Activated effector memory CD4-positive, alpha-beta T cell treated with anti-CD3 and anti-CD28 coated beads, Interleukin-2, amount 50 U/mL, for 16 hours (primary cell): Measurements from ENCODE around the gene HOXA1.
A peak's percentile ranks its signal among the peaks of the same experiment; 100 is the strongest.

ENCODE experiments used
- DNase-seq: peaks from one replicate; pipeline ENCODE4 v3.0.0-alpha.2; 2020

HOXA1 gene

DNA sequence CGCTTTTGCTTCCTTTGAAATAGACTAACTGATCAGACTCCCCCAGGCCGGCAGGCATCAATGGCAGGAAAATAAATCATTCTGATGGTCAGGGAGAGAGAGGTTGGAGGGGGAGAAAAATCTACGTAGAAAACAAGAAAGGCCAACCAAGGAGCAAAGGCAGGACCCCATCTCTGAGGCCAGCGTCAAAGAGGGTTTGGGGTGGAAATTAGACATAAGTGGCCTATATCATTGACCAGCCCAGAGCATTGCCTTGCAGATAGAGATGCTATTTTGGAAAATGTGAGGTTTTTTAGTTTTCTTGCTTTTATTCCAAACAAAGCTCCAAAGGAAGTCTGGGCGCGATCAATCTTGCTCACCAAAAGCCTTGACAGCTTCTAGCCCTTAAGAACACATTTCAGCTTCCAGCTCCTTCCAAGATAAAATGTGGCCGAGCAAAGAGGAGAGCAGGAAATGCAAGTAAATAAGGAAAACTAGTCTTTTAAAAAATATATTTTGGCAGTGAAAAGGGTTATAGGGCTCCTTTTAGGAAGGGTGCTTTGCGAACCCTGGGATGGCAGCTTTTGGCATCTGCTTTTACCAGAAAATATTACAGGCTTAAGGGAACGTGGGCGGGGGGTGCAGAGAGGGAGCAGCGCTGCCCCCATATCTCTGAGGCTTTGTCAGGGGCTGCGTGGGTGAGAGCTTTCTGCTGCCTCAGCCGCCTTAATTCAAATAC lies 8.7 kb upstream of the HOXA1 start:
- no peak for DNase-seq

- DNase-seq: no peak
Observed at GRCh38 chr7:27103489-27104226, 7.9 kb upstream of the HOXA1 start.

GRCh38 chr7:27102581-27103442 lies 7.0 kb upstream of the HOXA1 start, which contains the start of gene HOXA2:
Gene HOXA2 (minus strand): TSS chr7:27102683. CDS start chr7:27102500, 183 bp downstream.
- DNase-seq: no peak

DNA sequence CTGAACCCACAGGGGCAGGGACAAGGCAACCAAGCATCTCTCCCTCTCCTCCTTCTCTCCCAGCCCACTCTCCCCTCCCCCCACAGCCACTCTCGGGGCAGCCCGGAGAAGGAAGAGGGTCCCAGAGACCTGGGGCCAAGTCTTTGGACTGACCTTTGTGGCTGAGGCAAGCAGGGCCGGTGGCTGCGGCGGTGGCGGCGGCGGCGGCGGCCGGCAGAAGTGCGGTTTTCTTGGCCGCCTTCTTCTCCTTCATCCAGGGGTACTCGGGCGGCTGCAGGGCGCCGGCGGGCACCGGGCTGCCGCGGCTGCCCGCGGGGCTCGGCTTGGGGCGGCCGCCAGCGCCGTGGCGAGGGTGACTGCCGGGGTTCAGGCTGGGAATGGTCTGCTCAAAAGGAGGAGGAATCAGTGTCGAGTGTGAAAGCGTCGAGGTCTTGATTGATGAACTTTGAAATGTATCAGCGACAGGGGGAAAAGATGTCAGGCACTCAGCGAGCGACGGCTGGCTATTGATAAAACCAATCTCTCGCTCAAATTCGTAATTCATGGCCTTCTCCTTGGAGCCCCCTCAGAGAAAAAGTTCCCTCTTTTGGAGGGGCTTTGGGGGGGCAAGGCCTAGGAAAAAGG lies 6.3 kb upstream of the HOXA1 start:
- no peak for DNase-seq

GRCh38 chr7:27101171-27101956 lies 5.6 kb upstream of the HOXA1 start:
- no peak for DNase-seq

- no peak for DNase-seq
Observed at GRCh38 chr7:27100694-27101170, 4.9 kb upstream of the HOXA1 start.

DNA sequence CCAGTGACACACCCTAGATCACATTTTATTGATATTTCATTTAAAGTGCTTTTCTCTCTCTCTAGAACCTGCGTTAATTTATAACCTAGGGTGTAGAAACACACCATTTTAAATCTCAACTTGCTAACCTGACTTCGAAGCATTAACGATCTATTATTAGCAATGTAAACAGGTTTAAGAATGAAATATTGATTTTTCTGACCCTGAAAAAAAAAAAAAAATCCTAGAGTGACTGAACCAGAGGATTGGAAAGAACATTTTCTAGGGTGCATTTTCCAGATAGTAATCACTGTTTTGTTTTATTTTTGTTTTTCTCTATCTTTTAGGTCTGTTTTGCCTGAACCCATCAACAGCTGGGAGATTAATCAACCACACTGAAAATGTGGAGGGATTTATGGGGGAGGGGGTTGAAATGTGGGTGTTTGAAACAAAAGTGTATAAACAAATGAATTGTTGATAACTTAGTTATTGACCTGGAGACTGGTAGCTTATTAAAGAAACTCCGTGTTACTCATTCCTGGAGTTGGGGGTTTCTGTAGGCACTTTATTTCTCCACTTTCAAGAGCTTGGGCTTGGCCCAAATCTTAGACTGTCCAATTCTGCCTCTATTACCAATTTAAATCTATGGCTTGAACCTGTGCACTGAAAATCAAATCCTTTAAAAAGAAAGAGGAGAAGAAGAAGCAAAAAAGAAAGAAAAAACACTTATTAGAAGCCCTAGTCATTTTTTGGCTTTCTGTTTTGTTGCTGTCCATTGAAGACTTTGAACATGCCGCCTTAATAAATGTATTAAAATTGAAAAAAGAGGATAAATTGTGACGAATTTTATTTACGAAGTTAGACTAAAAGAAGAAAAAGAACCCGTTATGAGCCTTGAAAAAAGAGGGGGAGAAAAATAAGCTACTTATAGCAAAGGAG lies 3.9 kb upstream of the HOXA1 start:
- DNase-seq: no peak

DNA sequence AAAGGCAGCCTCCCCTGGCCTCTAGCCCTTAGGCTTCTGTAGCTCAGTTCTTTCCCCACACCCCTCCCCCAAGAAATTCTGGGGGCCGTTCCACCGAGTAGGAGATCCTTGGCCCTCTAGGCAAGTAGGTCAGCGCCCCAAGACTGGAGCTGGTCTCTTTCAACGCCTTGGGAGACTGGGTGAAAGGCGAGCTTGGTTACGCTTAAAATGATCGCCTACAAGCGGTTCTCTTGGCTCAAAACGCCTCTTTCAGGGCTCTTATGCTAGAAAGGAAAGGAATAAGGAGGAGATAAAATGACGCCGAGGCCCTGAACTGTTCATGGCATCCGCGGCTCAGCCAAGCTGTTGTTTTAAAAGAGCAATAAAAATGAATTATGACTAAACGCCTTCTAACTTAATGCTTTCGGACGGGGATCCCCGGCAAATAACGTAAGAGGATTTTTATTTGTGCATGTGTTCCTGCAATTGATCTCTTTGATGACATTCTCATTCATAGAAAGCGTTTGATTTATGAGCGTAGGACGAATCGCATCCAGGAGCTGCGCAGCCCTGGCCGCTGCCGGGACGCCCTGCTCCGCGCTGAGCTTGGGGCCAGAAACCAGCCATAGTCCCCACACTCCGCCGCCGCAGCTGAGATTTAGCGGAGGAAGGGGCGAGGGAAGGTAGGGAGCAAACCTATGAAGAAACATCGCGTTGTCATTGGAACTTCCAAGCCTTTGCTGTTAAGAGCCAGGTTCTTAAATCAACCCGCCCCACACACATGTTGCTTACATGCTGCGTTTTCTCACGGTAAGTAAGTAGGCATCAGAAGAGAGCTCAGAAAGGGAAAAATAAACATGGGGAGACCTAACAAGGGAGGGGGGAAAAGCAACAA lies 3.0 kb upstream of the HOXA1 start:
- no peak for DNase-seq

GRCh38 chr7:27097686-27098577 lies 2.1 kb upstream of the HOXA1 start:
- no peak for DNase-seq

DNA sequence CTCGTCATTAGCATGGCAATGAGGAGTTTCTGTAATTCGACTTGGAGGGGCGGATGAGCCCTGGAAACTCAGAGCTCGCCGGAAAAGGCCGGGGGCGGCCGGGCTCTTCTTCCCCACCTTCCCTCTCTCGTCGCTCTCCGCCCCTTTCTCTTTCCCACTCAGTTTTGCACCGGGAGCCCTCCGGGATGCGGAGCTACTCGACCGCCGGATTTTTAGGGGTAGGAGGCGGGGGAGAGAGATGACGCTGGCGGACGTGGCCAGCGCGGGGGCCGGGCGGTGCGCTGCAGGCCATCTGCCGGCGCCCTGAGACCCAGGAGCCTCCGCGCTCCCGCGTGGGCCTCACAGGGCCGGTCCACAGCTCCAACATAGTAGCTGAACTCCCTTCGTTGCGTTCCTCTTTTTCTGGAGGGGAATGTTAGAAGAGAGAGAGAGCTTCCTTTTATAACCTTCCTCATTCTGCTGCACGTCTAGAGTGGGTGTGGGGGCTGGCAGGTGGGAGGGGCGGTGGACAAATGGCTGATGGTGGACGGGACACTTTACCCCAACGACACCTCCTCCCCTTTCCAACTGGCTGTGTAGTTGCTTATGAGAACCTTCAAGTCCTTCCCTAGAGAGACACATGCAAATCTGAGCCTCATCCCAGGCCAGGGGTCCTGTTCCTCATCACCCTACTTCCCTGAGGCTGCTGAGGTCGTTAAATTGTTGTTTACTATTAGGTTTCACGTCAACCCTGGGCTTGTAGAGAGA lies 1.1 kb upstream of the HOXA1 start:
- DNase-seq: no peak

GRCh38 chr7:27095050-27095896 lies 527 bp downstream of the HOXA1 start:
- DNase-seq: peak; percentile 68

- no peak for DNase-seq
Observed at GRCh38 chr7:27094304-27095049, 1.3 kb downstream of the HOXA1 start.

DNA sequence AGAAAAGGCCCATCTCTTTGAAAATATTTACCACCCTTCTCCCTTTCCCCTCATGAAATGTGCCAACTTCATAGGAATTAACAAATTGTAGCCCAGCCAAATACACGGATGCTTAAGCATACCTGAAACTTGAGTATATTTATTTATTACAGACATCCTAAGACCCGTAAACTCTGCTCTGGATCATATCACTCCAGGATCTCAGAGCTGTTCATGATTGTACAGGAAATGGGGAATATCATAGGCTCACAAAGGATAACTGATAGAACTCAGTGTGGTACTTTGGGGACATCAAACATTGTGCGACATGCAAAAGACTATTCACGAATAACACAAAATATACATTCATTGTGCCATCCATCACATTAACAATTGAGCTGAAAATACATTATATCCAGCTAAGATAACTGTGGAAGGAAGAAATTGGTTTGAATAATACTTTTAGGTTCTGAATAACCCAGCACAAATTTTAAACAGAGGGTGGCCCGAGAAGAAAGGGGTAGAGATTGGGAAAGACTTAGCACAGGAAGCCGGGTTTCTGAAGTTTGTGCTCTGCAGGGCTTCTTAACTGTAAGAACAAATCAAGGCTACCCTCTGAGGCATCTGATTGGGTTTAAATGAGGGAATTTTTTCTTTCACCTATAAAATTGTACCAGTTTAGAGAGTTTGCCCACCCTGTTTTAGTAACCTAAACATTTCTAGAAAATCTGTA lies 2.5 kb downstream of the HOXA1 start:
- no peak for DNase-seq

DNA sequence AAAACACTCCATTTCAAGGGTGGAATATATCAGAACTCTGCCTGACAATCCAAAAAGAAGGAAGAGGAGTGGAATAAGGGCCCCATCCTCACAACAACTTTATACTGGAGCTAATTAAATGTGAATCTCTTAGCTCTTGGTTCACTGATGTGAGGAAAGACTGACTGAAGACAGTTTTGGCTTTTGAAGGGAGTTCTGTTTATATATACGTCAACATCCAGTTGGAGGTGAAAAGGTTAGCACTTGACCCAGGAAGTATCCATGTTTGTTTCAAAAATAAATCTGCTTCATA lies 3.0 kb downstream of the HOXA1 start:
- DNase-seq: no peak

DNA sequence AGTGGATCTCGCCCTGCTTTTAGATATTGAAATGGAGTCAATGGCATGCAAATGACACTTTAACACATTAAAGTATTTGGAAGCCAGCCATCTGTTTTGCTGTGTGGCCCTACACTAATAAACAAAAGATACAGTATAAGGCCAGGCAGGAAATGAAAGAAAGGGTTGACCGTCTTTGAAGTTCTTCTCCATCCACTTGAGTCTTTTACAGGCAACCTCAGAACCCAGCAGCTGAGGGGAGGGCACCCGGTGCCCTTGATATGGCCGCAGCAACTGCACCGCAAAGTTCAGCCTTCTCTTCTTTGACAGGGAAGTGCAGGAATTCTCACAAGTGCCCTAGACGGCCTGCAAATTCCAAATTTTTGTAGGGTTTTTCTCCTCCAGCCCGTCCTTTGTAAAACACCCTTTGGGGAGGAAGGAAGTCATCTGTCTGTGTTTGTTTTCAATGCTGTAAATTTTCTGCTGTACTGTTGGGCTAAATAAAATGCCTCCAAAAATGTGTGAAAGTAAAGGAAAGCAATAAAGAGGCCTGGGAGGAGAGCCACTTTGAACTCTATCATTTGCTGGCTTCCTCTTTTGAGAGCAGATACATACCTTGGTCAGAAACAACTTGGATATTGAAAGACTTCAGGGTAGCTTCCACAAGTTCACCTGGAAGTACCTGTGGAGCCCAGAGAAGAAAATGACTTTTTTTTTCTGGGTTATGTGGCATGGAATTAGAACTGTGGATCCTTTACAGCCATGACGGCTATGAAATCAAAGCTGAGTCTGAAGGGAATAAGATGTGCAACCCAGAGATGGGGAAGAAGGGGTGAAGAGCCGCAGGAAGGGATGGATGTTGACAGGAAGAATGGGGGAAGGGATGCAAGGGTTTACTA lies 3.6 kb downstream of the HOXA1 start:
- no peak for DNase-seq
